Measurements from ENCODE around the gene HLF. TPM values are rescaled to one million over a fixed set of nuclear protein-coding genes. Genes with fewer than 3 reads are reported as not detected.

HLF gene
- total RNA-seq, 1 experiment from 2014 or later: 1.5 TPM

DNA sequence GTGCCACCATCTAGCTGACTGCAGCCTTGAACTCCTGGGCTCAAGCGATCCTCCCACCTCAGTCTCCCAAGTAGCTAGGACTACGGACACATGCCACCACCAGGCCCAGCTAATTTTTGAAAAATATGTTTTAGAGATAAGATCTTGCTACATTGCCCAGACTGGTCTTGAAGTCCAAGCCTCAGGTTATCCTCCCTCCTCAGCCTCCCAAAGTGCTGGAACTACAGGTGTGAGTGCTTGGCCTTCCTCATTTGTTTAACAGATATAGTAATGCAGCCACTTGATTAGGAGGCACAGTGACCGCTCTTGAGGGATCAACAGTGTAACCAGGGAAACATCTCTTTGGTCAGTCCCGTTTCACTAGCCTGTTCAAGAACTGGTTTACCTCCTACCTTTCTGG lies 35.1 kb downstream of the HLF start:
- no peaks in the 10 kb centered on the region for H3K27me3 ChIP-seq
- no peaks in the 10 kb centered on the region for H3K36me3 ChIP-seq
- H3K9me3 ChIP-seq (replicated peaks): no peaks in the 10 kb centered on the region
- H3K27ac ChIP-seq: no peak overlapping the region
- no peak overlapping the region for H3K4me3 ChIP-seq
- DNase-seq: no peak
- H3K4me1 ChIP-seq: no peaks in the 10 kb centered on the region

DNA sequence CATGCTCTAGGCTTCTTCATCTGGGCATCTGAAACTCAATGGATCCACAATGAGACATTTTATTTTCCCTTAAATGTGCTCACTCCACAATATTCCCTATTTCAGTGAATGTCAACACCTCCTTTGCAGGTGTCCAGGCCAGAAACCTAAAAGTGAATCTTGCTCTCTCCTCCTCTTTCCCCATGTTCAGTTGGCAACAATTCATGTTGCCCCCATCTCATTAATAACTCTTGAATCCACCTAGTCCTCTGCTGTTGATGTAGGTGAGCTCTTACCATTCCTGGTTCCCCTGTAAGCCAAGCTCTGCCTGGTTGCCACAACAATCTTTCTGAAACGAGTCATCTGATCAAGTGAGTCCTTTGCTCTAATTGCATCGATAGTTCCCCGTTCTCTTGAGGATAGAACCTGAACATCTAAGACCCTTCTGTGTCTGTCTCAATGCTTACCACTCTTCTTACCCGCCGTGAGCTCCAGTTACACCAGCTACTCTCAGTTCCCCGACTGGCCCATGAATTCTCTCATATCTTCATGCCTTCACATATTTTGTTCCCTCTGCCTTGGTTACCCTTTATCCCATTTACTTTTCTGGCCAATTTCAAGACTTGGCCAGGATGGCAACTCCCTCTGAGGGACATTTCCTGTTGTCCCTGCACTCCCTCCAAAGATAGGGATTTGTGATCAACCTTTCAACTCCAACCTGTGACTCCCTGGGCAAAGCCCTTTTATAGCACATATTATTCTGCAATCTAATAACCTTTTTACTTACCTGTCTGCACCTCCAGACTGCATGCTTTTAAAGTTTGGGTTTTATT lies 35.9 kb downstream of the HLF start:
- no peak overlapping the region for H3K27ac ChIP-seq
- H3K36me3 ChIP-seq: no peaks in the 10 kb centered on the region
- no peaks in the 10 kb centered on the region for H3K4me1 ChIP-seq
- H3K27me3 ChIP-seq: no peaks in the 10 kb centered on the region
- DNase-seq: no peak
- no peaks in the 10 kb centered on the region for H3K9me3 ChIP-seq (replicated peaks)
- no peak overlapping the region for H3K4me3 ChIP-seq

DNA sequence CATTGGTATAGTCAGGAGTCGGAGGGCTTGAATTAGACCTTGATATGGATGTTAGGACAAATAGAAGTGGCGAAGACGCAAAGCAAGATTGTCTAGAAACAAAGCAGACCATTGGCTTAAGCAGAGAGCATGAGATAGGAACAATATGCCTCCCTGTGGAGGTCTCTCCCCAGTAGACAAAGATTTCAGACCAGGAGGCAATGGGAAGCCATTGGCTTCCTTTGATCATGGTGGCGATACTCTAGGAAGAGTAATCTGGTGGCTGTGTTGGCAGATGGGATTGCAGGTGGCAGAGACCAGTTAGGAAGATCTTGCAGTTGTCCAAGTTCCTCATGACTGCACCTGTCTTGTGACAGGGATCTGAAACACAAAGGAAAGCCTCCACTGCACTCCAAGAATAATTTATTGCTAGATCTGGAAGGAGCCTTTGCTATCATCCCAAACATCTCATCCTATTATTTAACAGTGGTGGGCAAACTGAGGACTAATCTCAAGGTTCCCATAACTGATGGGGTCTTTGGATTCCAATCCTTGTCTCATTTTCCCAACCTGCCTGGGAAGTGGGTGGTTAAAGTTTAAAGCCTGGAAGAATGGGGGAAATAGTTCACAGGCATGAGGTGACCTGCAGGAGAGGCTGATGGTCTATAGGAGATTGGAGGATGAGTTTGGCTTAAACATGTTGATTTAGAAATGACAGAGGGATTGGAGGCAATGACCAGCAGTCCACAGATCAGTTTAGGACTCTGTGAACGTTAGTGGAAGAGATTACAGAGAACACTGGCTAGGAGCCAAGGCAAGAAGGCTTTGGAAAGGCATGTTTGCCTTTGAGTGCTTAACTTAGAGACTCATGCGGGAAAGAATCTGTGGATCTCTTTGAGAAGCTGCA lies 37.0 kb downstream of the HLF start:
- H3K27me3 ChIP-seq: no peaks in the 10 kb centered on the region
- H3K4me3 ChIP-seq: no peak overlapping the region
- H3K9me3 ChIP-seq (replicated peaks): no peaks in the 10 kb centered on the region
- no peaks in the 10 kb centered on the region for H3K4me1 ChIP-seq
- no peak overlapping the region for H3K27ac ChIP-seq
- no peak for DNase-seq
- H3K36me3 ChIP-seq: no peaks in the 10 kb centered on the region

DNA sequence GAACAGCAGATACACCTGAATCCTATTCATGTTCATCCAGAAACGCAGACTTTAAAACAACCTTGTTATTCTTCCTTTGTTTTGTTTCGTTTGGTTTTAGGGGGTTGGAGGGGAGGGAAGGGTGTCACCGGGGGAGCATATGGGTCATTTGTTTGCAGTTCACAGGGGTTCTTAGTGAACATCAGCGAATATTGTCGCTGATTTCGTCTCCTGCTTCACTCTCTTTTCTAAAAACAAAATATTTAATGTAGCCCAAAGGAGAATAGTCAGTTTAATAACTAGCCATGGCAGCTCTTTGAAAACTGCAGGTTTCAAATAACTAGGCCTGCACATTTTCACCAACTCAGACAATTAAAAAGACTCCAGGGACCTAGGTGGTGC lies 37.6 kb downstream of the HLF start:
- DNase-seq: no peak
- Histone ChIP-seq H3K36me3 (no peaks in the 10 kb centered on the region), H3K9me3 (replicated peaks) (no peaks in the 10 kb centered on the region), H3K4me1 (no peaks in the 10 kb centered on the region), H3K27ac (no peak overlapping the region), H3K27me3 (no peaks in the 10 kb centered on the region), H3K4me3 (no peak overlapping the region)

DNA sequence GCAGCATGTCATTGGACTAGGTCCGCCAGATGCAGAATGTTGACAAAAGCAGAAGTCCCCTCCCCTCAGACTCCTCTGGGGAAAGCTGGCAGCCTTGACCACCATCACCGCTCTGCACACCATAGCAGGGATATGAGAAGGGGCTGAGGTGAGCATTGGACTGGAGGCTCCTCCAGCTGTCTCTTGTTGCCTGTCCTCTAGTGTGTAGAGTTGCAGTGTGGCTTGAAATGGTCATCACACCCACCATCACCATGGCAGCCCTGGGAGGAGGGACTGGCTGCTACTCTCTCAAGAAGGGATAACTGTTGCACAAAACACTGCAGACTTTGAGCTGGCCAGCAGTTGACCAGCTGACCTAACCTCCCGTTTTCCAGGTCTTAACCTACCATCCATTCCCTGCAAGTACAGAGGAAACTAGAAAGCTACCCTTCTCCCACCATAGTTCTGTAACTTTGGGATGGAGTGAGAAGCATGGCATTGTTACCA lies 38.3 kb downstream of the HLF start:
- H3K27me3 ChIP-seq: no peaks in the 10 kb centered on the region
- H3K4me3 ChIP-seq: no peak overlapping the region
- no peaks in the 10 kb centered on the region for H3K9me3 ChIP-seq (replicated peaks)
- DNase-seq: no peak
- H3K4me1 ChIP-seq: no peaks in the 10 kb centered on the region
- H3K36me3 ChIP-seq: no peaks in the 10 kb centered on the region
- no peak overlapping the region for H3K27ac ChIP-seq

DNA sequence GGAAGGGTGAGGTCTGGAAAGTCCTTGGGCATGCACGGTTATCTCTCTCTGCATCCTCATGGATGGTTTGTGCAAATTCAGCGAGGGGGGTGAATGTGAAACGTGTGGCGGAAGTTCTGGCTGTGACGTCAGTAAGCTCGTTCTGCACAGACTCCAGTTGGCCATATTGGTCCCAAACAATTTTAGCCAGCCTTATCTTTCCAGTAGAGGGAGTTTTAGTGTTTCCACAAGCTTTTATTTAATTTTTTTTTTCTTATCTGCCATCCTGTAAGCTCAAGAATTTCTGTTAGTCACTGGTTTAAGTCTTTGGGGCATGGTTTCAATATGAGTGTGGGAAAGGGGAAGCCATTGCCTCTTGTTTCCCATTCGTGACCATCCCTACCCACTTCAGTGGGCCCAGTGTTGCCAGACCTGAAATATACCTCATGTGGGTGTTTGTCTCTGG lies 39.0 kb downstream of the HLF start:
- DNase-seq: no peak

DNA sequence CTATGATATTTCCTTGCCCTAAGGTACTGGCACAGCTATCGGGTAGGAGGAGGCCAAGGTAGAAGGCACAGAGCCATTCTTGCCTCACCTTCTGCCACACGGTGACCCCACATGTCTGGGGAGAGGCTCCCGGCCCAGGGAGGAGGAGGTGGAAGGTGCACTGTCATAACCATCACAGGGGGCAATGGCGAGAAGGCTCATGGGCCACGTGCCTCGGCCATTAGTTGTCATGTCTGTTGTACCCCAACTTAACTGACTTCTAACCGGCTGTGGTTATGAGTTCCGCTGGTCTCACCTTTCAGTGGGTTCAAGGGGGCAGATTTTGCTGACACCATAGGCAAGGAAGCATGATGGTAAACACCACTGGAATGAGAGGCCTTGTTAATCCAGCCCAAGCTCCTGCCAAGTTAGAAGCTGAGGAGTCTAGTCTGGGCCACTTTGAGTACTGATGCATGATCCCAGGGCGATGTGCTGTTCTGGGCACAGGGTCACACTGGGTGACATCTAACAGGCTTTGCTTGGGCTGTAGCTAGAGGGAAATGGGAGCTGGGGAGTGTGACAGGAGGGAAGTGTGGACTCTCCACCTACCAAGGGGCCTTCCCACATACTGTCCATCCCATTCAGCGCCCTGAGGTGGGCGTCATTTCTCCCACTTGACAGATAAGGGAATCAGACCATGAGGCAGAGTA lies 39.6 kb downstream of the HLF start:
- DNase-seq: no peak
- Histone ChIP-seq H3K9me3 (replicated peaks) (no peaks in the 10 kb centered on the region), H3K27me3 (no peaks in the 10 kb centered on the region), H3K4me1 (no peaks in the 10 kb centered on the region), H3K27ac (no peak overlapping the region), H3K4me3 (no peak overlapping the region), H3K36me3 (no peaks in the 10 kb centered on the region)

More for the DNA sequence above, 39.0 kb downstream of the HLF start:
- H3K9me3 ChIP-seq (replicated peaks): no peaks in the 10 kb centered on the region
- no peaks in the 10 kb centered on the region for H3K27me3 ChIP-seq
- no peaks in the 10 kb centered on the region for H3K36me3 ChIP-seq
- no peaks in the 10 kb centered on the region for H3K4me1 ChIP-seq
- H3K27ac ChIP-seq: no peak overlapping the region
- no peak overlapping the region for H3K4me3 ChIP-seq

DNA sequence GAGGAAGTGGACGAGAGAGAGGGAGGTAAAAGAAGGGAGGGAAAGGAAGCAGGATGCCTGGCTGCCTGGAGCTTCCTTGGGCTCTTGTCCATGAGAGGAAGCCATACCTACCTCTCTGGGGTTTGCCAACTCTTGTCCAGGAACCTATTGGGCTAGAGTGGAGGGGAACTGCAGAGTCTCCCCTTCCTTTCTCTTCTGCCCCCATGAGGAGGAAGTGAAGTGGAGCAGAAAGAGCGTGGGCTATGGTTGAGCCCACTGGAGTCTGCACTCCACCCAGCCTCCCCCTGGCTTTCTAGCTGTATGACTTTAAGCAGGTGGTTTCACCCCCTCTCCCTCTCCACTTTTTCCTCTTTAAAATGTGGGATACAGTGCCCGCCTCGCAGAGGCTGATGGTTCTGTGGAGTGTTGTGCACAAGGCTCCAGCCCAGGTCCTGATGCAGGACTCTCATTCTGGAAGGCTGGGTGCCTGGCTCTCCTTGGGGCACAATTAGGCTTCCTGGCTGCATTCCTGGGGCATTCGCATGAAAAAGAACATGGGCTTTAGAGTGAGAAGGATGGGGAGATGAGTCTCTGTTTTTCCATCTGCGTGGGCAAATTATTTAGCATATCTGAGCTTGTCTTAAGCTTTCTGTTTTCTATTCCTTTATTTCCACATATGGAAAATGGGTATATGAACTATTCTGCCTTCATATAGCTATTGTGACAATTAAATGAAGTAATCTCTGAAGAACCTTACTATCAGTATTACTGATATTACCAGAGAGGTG lies 40.7 kb downstream of the HLF start:
- Histone ChIP-seq H3K27ac (no peak overlapping the region), H3K4me1 (no peaks in the 10 kb centered on the region), H3K27me3 (no peaks in the 10 kb centered on the region), H3K36me3 (no peaks in the 10 kb centered on the region), H3K4me3 (no peak overlapping the region), H3K9me3 (replicated peaks) (no peaks in the 10 kb centered on the region)
- no peak for DNase-seq

DNA sequence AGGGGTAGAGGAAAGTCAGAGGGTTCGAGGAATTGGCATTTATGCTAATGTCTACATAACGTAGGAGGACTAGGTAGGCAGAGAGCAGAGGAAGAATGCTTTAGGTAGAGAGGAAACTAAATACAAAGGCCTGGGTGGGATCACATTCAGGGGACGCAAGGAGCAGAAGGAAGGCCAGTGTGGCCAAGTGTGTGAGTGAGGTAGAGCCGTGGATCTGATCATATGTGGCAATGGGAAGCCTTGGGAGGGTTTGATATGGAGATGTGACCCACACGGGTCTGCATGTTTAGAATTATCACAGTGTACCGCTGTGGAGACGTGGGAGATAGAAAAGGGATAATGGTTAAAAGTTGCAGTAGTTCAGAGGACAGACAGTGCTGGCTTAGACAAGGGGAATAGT lies 43.1 kb downstream of the HLF start:
- Histone ChIP-seq H3K4me1 (no peaks in the 10 kb centered on the region), H3K9me3 (replicated peaks) (no peaks in the 10 kb centered on the region), H3K27me3 (no peaks in the 10 kb centered on the region), H3K36me3 (no peaks in the 10 kb centered on the region), H3K27ac (no peak overlapping the region), H3K4me3 (no peak overlapping the region)
- DNase-seq: no peak

DNA sequence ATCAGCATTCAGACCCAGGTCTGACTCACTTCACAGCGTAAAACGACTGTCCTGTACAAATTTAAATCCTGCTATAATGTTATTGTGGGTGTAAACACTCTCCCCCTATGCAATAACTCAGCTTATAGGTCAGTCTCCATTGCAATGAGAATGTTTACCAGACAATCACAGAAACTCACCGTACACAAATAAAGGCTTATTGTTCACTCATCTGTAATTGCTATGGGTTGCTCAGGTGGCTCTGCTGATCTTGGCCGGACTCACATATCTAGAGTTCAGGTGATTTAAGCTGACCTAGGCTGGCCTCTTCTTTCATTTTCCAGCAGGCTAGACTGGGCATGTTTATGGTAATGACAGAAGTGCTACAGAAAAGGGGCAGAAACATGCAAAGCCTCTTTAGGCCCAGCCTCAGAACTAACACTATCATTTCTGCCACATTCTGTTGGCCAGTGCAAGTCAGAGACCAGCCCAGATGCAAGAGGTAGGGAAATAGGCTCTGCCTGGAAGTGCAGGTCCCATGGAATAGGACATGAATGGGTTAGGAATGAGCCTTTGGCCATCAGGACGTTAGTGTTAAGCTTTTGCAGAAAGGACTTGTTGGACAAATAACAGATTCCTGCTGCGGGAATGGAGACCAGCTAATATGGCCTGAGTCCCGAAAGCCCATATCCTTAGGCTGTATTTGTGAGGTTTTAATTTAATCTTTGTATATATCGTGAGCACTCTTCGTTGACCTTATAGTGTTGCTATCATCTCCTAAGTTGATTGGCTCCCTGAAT lies 44.0 kb downstream of the HLF start:
- H3K4me3 ChIP-seq: no peak overlapping the region
- no peaks in the 10 kb centered on the region for H3K4me1 ChIP-seq
- no peaks in the 10 kb centered on the region for H3K27me3 ChIP-seq
- H3K36me3 ChIP-seq: no peaks in the 10 kb centered on the region
- H3K9me3 ChIP-seq (replicated peaks): no peaks in the 10 kb centered on the region
- no peak overlapping the region for H3K27ac ChIP-seq
- no peak for DNase-seq

DNA sequence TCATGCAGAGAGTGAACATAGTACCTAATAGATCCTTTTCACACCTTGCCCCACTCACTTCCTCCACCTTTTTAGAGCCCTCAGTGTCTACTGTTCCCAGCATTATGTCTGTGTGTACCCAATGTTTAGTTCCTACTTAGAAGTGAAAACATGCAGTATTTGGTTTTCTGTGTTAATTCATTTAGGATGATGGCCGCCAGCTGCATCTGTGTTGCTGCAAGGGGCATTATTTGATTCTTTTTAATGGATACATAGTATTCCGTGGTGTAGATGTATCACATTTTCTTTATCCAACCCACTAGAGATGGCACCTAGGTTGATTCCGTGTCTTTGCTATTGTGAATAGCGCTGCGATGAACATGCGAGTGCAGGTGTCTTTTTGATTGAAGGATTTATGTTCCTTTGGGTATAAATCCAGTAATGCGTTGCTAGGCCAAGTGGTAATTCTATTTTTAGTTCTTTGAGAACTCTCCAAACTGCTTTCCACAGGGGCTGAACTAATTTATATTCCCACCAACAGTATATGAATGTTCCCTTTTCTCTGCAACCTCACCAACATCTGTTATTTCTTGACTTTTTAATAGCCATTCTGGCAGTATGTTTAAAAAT lies 47.1 kb downstream of the HLF start:
- Histone ChIP-seq H3K9me3 (replicated peaks) (no peaks in the 10 kb centered on the region), H3K4me1 (no peaks in the 10 kb centered on the region), H3K36me3 (no peaks in the 10 kb centered on the region), H3K27ac (no peak overlapping the region), H3K4me3 (no peak overlapping the region), H3K27me3 (no peaks in the 10 kb centered on the region)
- DNase-seq: no peak

DNA sequence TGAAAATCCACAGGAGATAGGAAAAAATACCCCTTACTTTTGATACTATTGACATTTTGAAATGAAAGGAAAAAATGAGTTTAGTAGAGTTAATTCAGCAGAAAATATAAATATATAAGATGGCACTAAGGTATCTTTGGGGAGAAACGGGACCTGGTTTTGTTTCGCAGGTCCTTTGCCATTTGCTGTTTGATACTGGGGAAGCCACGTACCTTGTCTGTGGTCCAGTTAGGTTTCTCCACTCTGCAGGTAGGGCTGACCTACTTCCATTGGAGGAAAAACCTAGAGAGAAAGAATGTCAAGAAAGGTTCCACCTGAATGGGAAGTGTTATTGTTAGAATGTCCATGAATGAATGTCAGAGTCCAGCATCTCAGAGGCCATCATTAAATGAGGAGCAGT lies 48.1 kb downstream of the HLF start:
- no peak for DNase-seq
- Histone ChIP-seq H3K4me3 (no peak overlapping the region), H3K9me3 (replicated peaks) (no peaks in the 10 kb centered on the region), H3K27me3 (no peaks in the 10 kb centered on the region), H3K4me1 (no peaks in the 10 kb centered on the region), H3K27ac (no peak overlapping the region), H3K36me3 (no peaks in the 10 kb centered on the region)

DNA sequence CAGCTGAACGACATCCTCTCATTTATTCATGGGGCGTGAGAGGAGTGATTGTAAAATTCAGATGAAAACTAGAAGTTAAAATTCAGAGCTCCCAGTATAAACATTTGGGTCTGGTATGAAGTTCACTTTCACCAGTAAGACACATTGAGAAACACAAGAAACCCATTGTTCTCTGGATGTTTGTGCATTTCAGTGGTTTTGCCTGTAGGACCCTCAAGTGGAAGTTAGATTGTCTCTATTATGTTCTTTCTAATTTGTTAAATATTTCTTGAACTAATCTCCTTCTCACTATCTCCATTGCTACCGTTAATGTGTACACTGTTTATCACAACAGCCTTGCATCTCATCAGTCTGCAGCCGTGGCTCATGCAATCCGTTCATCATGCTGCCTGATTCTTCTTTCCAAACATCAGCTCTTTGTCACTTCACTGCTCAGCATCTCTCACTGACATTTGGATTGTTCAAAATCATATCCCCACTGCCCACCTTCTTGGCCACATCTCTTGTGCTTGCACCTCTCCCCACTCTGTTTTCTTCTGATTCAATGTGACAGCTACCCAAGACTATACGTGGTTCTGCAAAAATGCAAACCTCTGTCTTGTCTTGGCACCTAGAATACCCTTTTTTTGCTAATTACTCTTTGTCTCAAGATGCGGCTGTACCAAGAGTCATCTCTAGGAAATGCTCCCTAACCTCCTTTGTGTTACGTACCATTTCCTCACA lies 49.5 kb downstream of the HLF start:
- no peak for DNase-seq
- Histone ChIP-seq H3K27ac (no peak overlapping the region), H3K4me3 (no peak overlapping the region), H3K27me3 (no peaks in the 10 kb centered on the region), H3K9me3 (replicated peaks) (no peaks in the 10 kb centered on the region), H3K4me1 (no peaks in the 10 kb centered on the region), H3K36me3 (no peaks in the 10 kb centered on the region)

Measured in SJCRH30 (cell line).